HG03025 (cell line): ENCODE results near the gene CMTM4.
"Not testable (repeated sequence)": the region's sequence is repeated elsewhere in the genome, so short reads cannot be mapped to it uniquely, and the experiment has no call there.

Experiments used
- ATAC-seq: cut with Tn5 transposase; IDR thresholded peaks from one replicate; pipeline ENCODE4 v1.9.1; 2021; ENCODE audit warnings: mild to moderate bottlenecking, moderate library complexity; ENCODE audit not compliant: unreplicated experiment, low FRiP score

CMTM4 gene

DNA sequence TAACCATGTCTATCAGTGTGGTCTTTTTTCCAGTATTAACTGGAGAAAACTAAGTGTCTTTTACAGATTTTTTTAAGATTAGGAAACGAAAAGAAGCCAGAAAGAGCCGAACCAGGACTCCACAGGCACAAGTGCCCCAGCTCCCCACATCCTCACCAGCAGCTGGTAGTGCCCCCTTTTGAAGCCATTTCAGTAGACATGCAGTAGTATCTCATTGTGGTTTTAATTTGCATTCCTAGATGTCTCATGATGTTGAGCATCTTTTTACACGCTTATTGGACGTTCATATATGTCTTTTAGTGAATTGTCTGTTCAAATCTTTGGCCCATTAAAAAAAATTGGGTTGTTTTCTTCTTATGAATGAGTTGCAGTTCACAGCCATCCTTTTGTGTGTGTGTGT is 96.8 kb downstream of the CMTM4 start:
- no peak for ATAC-seq

- no peak for ATAC-seq
These were observed 98.4 kb downstream of the CMTM4 start for GRCh38 chr16:66598111-66598510.

DNA sequence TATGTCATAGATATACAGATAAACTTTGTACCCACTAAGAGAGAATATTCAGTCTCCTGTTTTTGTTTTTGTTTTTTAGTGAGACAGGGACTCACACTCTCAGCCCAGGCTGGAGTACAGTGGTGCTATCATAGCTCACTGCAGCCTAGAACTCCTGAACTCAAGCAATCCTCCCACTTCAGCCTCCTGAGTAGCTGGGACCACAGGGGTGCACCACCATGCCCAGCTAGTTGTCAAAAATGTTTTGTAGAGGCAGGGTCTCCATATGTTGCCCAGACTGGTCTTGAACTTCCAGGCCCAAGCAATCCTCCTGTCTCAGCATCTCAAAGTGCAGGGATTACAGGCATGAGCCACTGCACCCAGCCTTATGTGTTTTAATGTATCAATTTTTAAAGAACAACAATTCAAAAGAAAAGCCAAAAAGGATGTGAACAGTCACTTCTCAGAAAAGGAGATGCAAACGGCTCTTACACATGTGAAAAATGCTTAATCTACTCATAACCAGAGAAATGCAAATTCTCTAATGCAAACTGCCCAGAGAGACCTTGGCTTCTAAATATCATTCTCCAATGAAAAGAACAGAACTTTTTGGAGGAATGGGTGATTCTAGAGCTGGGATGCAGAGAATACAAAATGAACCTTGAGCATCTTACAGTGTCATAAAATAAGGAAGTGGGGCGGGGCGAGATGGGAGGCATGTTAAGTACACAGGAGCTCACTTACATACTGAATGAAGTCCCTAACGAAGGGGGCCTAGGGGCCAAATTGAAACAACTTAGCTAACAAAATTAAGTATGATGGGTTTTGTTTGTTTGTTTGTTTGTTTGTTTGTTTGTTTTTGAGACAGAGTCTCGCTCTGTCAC is 99.3 kb downstream of the CMTM4 start:
- no peak for ATAC-seq

GRCh38 chr16:66596559-66596958 is 100.0 kb downstream of the CMTM4 start:
- not testable (repeated sequence) for ATAC-seq

DNA sequence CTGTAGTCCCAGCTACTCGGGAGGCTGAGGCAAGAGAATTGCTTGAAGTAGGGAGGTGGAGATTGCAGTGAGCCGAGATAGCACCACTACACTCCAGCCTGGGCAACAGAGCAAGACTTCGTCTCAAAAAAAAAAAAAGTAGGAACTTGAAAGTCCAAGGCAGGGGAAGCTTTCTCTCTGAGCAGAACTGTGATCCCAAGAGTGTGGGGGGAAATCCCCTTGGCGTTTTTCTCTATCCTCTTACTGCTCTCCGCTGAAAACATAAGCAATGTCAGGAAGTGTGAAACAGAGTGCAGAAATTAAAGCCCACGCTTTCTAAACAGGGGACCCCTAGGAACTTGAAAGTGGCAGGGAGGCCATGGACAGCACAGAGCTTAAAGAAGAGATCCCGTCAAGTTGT is 101.8 kb downstream of the CMTM4 start:
- ATAC-seq, result no peak

DNA sequence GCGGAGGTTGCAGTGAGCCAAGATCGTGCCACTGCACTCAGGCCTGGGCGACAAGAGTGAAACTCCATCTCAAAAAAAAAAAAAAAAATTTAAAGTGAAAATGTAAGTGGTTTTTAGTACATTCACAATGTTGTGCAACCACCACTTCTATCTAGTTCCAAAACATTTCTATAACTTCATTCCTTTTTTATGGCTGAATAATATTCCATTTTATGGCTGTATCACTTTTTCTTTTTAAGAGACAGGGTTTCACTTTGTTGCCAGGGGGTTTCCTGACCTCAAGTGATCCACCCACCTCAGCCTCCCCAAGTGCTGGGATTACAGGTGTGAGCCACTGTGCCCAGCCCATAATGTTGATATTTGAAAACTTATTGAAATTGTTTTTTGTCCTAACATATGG is 103.7 kb downstream of the CMTM4 start:
- ATAC-seq, result no peak

- ATAC-seq, result no peak
These were observed 104.3 kb downstream of the CMTM4 start for GRCh38 chr16:66592241-66592640.

DNA sequence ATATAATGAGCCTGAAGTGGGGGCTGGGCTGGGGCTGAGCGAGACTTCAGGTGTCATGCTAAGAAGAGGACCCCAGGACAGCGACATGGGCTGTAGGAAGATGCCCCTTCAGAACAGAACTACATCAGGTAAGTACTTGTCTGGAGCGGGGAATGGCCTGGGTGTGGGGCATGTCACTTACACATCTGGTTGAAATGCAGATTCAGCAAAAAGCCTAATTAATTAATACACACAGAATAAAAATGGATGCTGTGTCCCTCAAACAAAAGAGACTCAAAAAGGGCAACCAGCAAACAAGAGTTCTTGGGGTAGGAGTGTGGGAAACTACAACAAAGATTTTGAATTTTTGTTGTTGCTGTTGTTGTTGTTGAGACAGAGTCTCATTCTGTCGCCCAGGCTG is 105.5 kb downstream of the CMTM4 start:
- ATAC-seq, result no peak

- ATAC-seq, result no peak
These were observed 106.2 kb downstream of the CMTM4 start for GRCh38 chr16:66590322-66590721.

DNA sequence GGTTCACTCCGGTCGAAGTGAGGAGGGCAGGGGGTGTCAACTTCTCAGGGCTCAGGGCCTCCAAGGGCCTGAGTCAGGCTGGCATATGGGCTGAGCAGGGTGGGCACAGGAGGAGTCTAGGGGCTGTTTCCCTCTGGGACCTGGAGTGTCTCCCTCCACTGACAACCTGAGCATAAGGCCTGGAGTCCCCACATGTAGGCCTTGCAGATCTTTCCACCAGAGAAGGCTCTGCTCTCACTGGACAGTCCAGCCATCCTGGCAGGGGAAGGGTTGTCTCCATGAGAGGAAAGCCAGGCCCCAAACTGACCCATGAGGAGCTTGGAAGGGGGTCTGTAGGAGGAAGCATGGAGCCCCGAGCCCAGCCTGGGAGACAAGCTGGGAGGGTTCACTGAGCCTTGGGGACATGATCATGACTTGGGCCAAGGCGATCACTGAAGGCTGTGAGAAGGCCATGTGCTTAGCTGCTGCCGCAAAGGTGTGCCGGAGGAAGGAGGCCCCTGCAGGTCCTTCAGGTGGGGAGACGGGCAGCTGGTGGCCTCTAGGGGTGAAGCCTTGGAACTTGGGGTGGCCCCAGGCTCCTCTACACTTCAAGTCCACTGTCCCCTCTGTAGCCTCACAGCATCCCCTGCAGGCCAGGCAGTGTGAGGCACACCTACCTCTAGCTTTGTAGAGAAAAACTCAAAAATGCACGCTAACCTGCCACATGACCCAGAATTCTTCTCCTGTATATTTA is 107.4 kb downstream of the CMTM4 start:
- ATAC-seq, result peak; percentile 77

DNA sequence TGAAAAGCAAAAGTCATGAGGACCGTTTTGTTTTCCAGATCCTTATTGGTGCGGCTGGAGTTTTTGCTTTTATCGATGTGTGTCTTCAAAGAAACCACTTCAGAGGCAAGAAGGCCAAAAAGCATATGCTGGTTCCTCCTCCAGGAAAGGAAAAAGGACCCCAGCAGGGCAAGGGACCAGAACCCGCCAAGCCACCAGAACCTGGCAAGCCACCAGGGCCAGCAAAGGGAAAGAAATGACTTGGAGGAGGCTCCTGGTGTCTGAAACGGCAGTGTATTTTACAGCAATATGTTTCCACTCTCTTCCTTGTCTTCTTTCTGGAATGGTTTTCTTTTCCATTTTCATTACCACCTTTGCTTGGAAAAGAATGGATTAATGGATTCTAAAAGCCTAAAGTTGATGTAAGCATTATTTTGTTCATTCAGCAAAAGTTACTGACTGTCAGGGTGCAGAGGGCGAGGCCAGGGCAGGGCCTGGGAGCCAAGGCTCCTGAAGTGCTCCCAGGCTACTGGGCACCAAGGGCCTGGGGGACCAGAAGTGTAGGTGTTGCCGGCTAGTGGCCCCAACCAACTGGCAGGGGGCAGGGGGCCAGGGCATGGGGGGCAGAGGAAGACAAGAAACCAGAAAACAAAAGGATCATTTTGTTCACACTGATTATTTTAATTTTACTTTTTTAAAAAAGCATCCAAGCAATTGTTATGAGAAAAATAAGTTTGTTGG is 108.5 kb downstream of the CMTM4 start:
- ATAC-seq, result no peak

- ATAC-seq, result no peak
These were observed 110.9 kb downstream of the CMTM4 start for GRCh38 chr16:66585481-66586239.

- no peak for ATAC-seq
These were observed 115.1 kb downstream of the CMTM4 start for GRCh38 chr16:66581246-66581952.

DNA sequence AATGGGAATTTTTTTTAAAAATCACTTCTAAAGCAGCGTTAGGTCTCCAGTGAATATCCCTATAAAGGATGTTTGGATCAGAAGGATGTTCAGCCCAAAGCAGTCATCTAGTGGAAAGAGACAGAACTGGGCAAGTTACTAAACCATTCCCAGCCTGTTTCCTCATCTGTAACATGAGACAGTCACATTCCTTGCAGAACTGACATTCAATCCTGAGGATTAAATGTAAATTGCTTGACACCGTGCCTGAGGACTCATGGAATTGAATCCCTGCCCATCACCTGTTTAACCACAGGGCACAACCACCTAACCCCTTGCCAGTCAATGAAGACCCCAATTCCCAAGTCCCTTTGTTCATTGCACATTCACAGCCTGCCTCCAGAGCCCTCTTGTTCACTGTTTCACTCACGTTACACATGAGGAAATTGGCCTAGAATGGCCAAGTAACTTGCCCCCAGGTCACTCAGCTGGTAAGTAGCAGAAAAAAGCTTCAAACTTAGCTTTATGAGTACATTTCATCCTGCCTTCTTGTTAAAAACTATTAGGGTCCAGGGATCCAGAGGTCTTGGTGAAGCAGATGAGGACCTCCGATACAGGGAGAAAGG is 115.8 kb downstream of the CMTM4 start:
- no peak for ATAC-seq

DNA sequence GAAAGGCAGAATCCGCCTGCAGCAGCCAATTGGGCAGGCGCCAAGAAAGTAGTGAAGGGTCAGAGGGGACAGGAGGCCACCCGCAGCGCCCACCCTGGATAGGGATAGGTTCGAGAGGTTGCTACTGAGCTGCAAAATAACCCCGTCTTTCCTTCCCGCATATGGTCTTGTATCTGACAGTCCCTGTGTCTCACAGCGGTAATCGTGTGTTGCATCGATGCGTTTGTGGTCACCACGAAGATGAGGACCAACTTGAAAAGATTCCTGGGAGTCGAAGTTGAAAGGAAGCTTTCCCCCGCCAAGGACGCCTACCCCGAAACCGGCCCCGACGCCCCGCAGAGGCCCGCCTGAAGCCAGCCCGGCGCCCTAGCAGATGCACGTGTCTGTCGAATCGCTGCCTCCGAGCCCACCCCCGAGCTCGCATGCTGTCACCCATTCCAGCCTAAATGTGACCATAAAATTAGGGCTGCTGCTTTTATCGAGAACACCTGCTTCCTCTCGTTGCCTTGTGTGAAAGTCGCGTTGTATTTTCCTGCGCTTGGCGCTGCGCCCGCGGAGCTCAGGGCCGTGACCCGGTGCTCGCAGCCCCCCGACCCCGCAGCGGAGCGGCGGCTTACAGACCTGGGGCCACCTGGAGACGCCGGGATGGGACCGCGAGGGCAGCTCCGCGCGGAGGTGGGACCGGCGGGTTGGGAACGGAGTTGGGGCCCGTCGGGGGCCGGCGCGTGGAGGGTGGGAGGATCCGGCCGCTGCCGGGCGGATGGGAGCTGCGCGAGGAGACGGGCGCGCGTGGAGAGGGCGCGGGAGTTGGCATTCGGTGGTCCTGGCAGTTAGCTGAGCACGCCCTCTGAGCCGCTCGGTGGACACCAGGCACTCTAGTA is 117.7 kb downstream of the CMTM4 start, which contains the start of gene CMTM2:
CMTM2 (plus strand) TSS at position 813 of the 881 bp plus-strand sequence. CDS start 145 bp downstream, outside the sequence.
- no peak for ATAC-seq

- no peak for ATAC-seq
These were observed 120.2 kb downstream of the CMTM4 start for GRCh38 chr16:66576296-66576695.

GRCh38 chr16:66575060-66575459 is 121.5 kb downstream of the CMTM4 start:
- ATAC-seq, result no peak

DNA sequence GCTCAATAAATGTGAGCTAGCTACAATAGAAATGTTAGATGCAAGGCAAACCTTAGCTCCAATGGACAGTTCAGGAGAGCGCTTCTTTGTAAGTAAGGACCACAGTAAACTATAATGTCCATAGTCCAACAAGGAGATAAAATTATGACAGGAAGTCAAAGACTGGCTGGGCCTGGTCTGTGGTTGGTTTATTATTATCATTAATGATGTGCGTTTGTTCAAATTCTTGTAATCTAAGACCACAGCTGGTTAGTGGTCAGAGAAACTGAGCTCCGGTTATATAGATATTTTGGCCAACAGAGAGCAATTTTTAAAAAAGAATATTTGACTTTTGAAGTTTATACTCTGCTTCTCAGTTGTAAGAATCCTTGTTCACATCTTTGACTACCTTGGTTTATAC is 122.0 kb downstream of the CMTM4 start:
- ATAC-seq, result no peak
